LNCAP (cell line): ENCODE results near the gene STX5.

ENCODE experiments used
- CTCF ChIP-seq: fragments of 450-650 bp; IDR thresholded peaks from 2 replicates; pipeline ENCODE4 v1.5.1; 2017; ENCODE audit warnings: mild to moderate bottlenecking

Gene STX5

GRCh38 chr11:62799486-62799885 is 32.4 kb downstream of the STX5 start:
- TF ChIP-seq CTCF, result no peak

GRCh38 chr11:62796281-62796680 is 35.6 kb downstream of the STX5 start:
- TF ChIP-seq CTCF, result no peak

GRCh38 chr11:62794201-62794775 is 37.6 kb downstream of the STX5 start:
- TF ChIP-seq CTCF, result no peak

GRCh38 chr11:62792202-62792575 is 39.7 kb downstream of the STX5 start:
- TF ChIP-seq CTCF, result no peak

- TF ChIP-seq CTCF, result no peak
Observed at GRCh38 chr11:62791501-62792201, 40.2 kb downstream of the STX5 start, which contains the start of gene TMEM223. TSS of gene TMEM223 (minus strand) at chr11:62792006. CDS start at chr11:62791994, 12 bp downstream.

- TF ChIP-seq CTCF, result no peak
Observed at GRCh38 chr11:62789576-62789975, 42.3 kb downstream of the STX5 start.

GRCh38 chr11:62788991-62789390 is 42.9 kb downstream of the STX5 start:
- TF ChIP-seq CTCF, result no peak
